Right lobe of liver (tissue), 6 donors: Measurements from ENCODE around the gene KRT85. TPM values are rescaled to one million over a fixed set of nuclear protein-coding genes. Genes with fewer than 3 reads are reported as not detected.

Experiments used
- ATAC-seq, 4 donors: fragments of 200-7000 bp; cut with Tn5 transposase; one replicate each; pipeline ENCODE4 v1.9.1; 2020; ENCODE audit warnings: mild to moderate bottlenecking in 4 of 4, moderate library complexity in 4 of 4
- DNase-seq, 3 donors: peaks; one replicate each; pipeline ENCODE4 v3.0.0-alpha.2; 2020
- H3K27ac ChIP-seq, 3 donors: fragments of 200-600 bp; one replicate each; pipeline ENCODE4 v1.8.0; 2022
- H3K27me3 ChIP-seq, 2 donors: fragments of 200-600 bp; one replicate each; pipeline ENCODE4 v1.8.0; 2022
- H3K36me3 ChIP-seq, 4 donors: fragments of 200-600 bp; sonication (generic) in 1 of 4; one replicate each; pipeline versions ENCODE4 v1.5.1 to v1.8.0; 2017 to 2022; ENCODE audit warnings: control low read depth in 1 of 4
- H3K4me1 ChIP-seq, 4 donors: fragments of 200-600 bp; sonication (generic) in 1 of 4; one replicate each; pipeline versions ENCODE4 v1.5.1 to v1.8.0; 2017 to 2022; ENCODE audit warnings: control low read depth in 1 of 4
- H3K4me3 ChIP-seq, 3 donors: fragments of 200-600 bp; one replicate each; pipeline ENCODE4 v1.8.0; 2022
- H3K9me3 ChIP-seq, 4 donors: fragments of 200-600 bp; sonication (generic) in 1 of 4; one replicate each; pipeline versions ENCODE4 v1.5.1 to v1.8.0; 2017 to 2022; ENCODE audit warnings: control low read depth in 1 of 4
- CTCF ChIP-seq, 4 donors: fragments of 200-600 bp in 3 of 4; fragments of 450-650 bp in 1 of 4; IDR thresholded peaks; one replicate each; pipeline versions ENCODE4 v1.5.1 to v1.8.0; 2016 to 2022; ENCODE audit warnings: antibody characterized with exemption in 4 of 4, mild to moderate bottlenecking in 2 of 4
- POLR2A ChIP-seq: fragments of 450-650 bp; IDR thresholded peaks from one replicate; pipeline ENCODE4 v1.6.1; 2017; ENCODE audit warnings: antibody characterized with exemption, mild to moderate bottlenecking
- WGBS: methylation state at CpG from one replicate; pipeline ENCODE4 v1.1.6; 2018; ENCODE audit warnings: low coverage, low lambda C conversion rate; ENCODE audit not compliant: insufficient coverage; ENCODE audit errors: missing lambda C conversion rate; 5-methylcytosine and 5-hydroxymethylcytosine counted together
- intact Hi-C, 2 donors: fragments of 100-400 bp; cut with DNase I; formaldehyde crosslinking; loops; one replicate each; pipeline versions ENCODE4 v1.11.2 to v1.14.1; 2022
- total RNA-seq, 6 experiments: library from RNA; depleted of rRNA in 2 of 6; stranded (reverse); fragments of >200 nt in 2 of 6; fragmentation: NEBNext Ultra II Directional in 3 of 6; extraction: Animal tissue kit (Norgen Biotek cat#: 25700) in 3 of 6; gene quantifications; one replicate each; pipeline versions ENCODE4 v1.1.0 to v1.2.4, GENCODE V29; 2016 to 2023
- donor health status: DM: no; HTN: yes; CAD: no.
- donor health status: DM: no; HTN: no; CAD: no.
- donor health status: DM: no; HTN: no; CAD: no.
- donor health status: DM: no; HTN: yes; CAD: no.
- donor health status: DM: no; HTN: yes; CAD: no.

The KRT85 gene
- total RNA-seq, 6 experiments from 2014 or later = not detected

GRCh38 chr12:52360663-52361271 is 6.5 kb downstream of the KRT85 start:
- no peak for ATAC-seq
- peaks cover 0 to 8% (median 0%) of the 10 kb centered on the region in 4 donors for H3K4me1 ChIP-seq
- H3K27ac ChIP-seq = no peak overlapping the region
- no peaks in the 10 kb centered on the region for H3K9me3 ChIP-seq
- no peak overlapping the region for H3K4me3 ChIP-seq
- no peaks in the 10 kb centered on the region for H3K36me3 ChIP-seq
- 100% methylated on average over 1 of the region's 13 CpGs for WGBS
- TF ChIP-seq POLR2A = no peak
- no peak for TF ChIP-seq CTCF (IDR thresholded peaks at IDR 0.05)
- intact Hi-C loops = loop anchor here in 1 of 2 donors (10.0 kb wide), 1 partner anchor 514 kb away; no protein-coding TSS in a partner anchor
- no peaks in the 10 kb centered on the region for H3K27me3 ChIP-seq
- DNase-seq = no peak

GRCh38 chr12:52360106-52360662 is 7.1 kb downstream of the KRT85 start:
- Histone ChIP-seq H3K9me3 (no peaks in the 10 kb centered on the region), H3K36me3 (no peaks in the 10 kb centered on the region), H3K27ac (no peak overlapping the region), H3K4me3 (no peak overlapping the region), H3K27me3 (no peaks in the 10 kb centered on the region), H3K4me1 (peaks cover 0 to 8% (median 0%) of the 10 kb centered on the region in 4 donors)
- TF ChIP-seq CTCF (IDR thresholded peaks at IDR 0.05) (no peak), POLR2A (no peak)
- intact Hi-C loops = loop anchor here in 1 of 2 donors (10.0 kb wide), 1 partner anchor 515 kb away; no protein-coding TSS in a partner anchor
- WGBS = 79% methylated on average over 6 of the region's 7 CpGs
- ATAC-seq (no peak), DNase-seq (no peak)

GRCh38 chr12:52359621-52360061 is 7.6 kb downstream of the KRT85 start:
- no peak for TF ChIP-seq CTCF (IDR thresholded peaks at IDR 0.05)
- no peak for TF ChIP-seq POLR2A
- DNase-seq (no peak), ATAC-seq (peak in 1 of 4 donors; percentile 8)
- Histone ChIP-seq H3K4me1 (peaks cover 0 to 8% (median 0%) of the 10 kb centered on the region in 4 donors), H3K27me3 (no peaks in the 10 kb centered on the region), H3K27ac (no peak overlapping the region), H3K36me3 (no peaks in the 10 kb centered on the region), H3K4me3 (no peak overlapping the region), H3K9me3 (no peaks in the 10 kb centered on the region)
- 47% methylated on average over 2 of the region's 5 CpGs for WGBS
- intact Hi-C loops = loop anchor here in 1 of 2 donors (10.0 kb wide), 1 partner anchor 515 kb away; no protein-coding TSS in a partner anchor

GRCh38 chr12:52358575-52359350 is 8.5 kb downstream of the KRT85 start:
- ATAC-seq = no peak
- DNase-seq = peak in 1 of 3 donors; percentile 13
- intact Hi-C loops = no loop called here
- no peak overlapping the region for H3K4me3 ChIP-seq
- H3K27me3 ChIP-seq = no peaks in the 10 kb centered on the region
- no peaks in the 10 kb centered on the region for H3K9me3 ChIP-seq
- WGBS = 46% methylated on average over 4 of the region's 5 CpGs
- H3K36me3 ChIP-seq = no peaks in the 10 kb centered on the region
- peaks cover 0 to 8% (median 0%) of the 10 kb centered on the region in 4 donors for H3K4me1 ChIP-seq
- no peak for TF ChIP-seq POLR2A
- no peak for TF ChIP-seq CTCF (IDR thresholded peaks at IDR 0.05)
- no peak overlapping the region for H3K27ac ChIP-seq
